Measurements from ENCODE around the gene IQCM.

DNA sequence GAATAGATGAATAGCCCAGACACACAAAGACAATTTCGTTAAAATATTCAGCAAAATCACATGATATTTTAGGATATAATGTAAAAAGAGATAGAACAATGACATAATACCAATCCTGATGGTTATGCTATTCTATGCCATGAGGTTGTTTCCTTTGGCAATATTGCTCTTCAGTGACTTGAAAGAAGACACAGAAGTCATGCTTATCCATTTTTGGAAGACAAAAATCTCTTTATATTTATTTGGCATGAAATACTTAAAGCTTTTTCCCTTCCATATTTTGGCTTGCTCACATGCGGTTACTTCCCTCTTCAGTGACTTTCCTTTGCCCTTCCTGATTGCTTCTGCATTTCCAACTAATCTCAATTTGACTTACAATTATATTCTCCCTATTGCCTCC is 314.8 kb downstream of the IQCM start:
- TF ChIP-seq, protein P1, sequence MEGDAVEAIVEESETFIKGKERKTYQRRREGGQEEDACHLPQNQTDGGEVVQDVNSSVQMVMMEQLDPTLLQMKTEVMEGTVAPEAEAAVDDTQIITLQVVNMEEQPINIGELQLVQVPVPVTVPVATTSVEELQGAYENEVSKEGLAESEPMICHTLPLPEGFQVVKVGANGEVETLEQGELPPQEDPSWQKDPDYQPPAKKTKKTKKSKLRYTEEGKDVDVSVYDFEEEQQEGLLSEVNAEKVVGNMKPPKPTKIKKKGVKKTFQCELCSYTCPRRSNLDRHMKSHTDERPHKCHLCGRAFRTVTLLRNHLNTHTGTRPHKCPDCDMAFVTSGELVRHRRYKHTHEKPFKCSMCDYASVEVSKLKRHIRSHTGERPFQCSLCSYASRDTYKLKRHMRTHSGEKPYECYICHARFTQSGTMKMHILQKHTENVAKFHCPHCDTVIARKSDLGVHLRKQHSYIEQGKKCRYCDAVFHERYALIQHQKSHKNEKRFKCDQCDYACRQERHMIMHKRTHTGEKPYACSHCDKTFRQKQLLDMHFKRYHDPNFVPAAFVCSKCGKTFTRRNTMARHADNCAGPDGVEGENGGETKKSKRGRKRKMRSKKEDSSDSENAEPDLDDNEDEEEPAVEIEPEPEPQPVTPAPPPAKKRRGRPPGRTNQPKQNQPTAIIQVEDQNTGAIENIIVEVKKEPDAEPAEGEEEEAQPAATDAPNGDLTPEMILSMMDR (optimal IDR thresholded peaks at IDR 0.05 in 1 of 3, IDR thresholded peaks at IDR 0.05 in 1 of 3, conservative IDR thresholded peaks at IDR 0.05 in 1 of 3; ENCODE audit: extremely low read depth in 1 of 3, insufficient read depth in 2 of 3, low read length in 3 of 3) = no peak
- no peak for TF ChIP-seq EZH2 (IDR thresholded peaks at IDR 0.05; ENCODE audit: low read length)
